HuH-7.5 (cell line): ENCODE measurements around the gene PRLHR.
A peak's percentile ranks its signal among the peaks of the same experiment; 100 is the strongest.

Source experiments
- DNase-seq: peaks from one replicate; pipeline ENCODE4 v3.0.0; 2011; ENCODE audit warnings: low spot score

Gene PRLHR

DNA sequence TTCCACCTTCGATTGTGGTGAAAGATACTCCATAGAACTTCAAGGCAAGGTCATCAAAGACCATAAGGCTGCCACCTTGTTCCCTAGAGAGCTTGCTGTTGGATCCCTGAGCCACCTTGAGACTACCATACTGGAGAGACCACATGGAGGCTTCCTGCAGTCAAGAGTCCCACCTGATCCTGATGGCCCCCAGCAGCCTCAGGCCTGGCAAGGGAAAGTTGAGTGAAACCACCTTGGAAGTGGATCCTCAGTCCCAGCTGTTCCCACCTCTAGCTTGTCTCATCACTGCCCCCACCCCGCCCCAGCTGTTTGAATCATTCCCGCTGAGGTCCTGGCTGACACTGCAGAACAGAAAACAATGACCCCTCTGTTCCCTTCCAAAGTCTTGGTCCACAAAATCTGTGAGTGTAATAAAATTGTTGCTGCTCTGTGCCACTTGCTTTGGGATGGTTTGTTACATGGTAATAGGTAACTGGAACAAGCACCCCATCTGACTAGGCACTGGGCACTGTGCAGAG lies 32.0 kb downstream of the PRLHR start:
- DNase-seq: no peak

DNA sequence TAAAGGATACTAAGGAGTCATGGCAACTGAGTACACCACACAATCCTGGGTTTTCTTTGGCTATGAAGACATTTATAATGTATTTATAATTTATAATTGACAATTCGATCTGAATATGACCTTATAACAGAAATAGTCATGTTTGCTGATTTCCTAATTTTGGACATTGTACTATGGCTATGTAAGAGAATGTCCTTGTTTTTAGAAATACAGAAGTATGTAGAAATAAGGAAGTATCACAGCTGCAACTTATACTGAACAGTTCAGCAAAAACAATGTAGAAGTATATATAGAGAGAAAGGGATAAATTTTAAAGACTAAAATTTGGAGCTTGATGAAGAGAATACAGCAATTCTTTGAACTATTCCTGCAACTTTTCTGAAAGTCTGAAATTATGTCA lies 32.6 kb downstream of the PRLHR start:
- no peak for DNase-seq

DNA sequence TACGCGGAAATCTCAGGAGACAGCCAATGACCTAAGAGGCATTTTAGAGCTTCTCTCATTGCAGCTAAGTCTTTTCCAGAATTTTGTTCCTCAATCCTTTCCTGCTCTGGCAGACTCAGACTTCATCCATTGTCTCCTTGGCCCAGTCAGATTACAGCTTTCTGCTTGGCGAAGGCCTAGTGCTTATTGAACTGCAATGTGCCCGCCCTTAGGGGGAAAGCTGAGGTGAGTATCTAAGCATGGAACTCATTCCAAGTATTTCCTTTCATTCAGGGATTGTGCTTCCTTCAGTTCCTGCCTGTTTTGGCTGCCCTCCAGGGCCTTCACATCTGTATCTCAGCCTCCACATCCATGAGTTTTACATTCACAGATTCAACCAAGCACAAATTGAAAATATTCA lies 37.5 kb downstream of the PRLHR start:
- no peak for DNase-seq

DNA sequence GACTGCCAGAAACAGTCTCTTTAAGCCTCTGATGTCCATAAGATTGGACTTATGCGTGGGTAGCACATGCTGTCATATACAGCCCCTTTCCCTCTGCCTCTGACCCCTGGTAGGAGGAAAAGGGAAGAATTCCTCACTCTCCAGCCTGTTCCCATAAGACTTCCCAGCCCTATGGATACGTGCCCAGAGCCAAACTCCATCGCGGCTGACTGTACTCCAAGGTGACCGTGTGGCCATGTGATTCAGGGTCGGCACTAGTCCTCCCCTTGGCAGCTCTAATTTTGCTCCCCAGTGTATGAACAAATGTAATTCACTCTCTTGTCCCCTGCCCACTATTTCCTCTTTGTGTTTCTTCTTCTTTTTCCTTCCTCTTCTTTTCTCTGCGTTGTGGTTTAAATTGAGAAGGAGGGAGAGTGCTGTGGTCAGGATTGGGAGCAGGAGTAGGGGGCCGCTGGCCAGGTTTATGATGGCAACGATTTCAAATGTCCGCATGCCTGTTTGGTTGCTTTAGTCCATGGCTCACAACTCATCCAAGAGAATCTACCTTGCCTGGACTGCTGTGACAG lies 43.8 kb downstream of the PRLHR start:
- no peak for DNase-seq

DNA sequence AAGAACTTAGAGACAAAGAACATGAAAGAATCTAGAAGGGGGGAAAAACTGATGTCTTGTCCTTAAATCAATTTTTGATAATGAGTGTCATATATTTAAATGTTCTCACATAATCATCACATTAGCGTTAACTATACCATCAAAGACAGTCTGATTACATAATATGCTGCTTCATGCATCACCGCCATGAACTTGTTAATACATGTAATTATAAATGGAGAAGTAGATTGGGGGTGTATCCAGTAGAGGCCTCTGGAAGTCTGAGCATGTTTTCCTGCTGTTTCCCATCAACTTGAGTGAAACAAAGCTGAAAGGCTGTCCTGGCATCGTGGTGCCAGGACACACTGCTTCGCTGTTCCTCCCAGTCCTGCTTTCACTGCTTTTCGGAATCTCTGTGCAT lies 48.2 kb downstream of the PRLHR start:
- no peak for DNase-seq

DNA sequence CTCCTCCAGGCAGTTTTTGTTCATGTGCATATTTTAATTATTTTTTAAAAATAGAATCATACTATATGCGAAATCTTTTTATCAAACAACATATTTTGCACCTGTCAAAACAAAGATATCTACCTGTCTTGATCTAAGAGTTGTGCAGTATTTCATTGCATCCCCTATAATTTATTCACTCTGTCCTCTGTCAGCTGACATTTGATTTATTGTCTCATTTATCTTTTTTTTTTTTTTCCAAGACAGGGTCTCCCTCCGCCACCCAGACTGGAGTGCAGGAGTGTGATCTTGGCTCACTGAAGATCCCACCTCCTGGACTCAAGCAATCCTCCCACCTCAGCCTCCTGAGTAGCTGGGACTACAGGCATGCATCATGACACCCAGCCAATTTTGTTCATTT lies 49.0 kb downstream of the PRLHR start:
- DNase-seq: no peak

DNA sequence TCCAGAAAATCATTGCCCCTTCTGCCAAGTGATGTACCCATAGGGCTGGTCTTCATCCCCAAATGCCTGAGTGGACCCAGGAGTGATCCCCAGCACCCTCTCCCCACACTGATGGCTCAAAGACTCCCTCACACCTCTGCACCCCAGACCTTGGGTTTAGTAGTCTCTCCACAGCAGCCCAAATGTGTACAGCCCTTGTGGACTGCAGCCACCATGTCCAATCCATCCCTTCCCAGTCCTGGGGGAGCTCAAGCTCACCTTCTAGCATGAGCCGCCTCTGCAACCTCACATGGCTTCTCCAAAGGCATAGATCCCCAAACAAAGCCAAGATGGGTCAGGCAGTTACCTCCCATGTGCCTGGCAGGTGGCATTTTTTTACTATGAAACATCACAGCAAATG lies 50.1 kb downstream of the PRLHR start:
- DNase-seq: no peak

DNA sequence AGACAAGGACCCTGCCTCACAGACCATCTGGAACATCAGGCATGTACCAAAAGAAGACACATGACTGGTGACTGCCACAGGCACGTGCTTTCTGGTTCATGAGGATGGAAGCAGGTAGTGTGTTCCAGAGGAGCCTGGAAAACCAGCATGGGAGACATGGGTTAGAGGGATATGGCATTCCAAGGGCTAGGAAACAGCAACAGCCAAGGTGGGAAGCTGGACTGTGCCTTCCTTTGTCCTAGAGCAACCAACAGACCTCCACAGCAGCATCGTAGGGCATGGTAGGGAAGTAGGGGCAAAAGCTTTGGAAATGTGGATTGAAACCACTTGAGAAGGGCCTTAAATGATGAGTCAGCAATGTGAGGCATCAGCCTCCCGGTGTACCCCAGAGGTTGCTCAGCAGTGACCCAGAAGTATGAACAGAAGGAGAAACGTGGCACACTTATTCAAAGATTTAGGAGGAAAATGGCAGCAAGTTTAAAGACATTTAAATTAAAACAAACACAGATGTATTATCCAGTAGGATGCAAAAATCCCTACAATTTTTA lies 51.0 kb downstream of the PRLHR start:
- no peak for DNase-seq

DNA sequence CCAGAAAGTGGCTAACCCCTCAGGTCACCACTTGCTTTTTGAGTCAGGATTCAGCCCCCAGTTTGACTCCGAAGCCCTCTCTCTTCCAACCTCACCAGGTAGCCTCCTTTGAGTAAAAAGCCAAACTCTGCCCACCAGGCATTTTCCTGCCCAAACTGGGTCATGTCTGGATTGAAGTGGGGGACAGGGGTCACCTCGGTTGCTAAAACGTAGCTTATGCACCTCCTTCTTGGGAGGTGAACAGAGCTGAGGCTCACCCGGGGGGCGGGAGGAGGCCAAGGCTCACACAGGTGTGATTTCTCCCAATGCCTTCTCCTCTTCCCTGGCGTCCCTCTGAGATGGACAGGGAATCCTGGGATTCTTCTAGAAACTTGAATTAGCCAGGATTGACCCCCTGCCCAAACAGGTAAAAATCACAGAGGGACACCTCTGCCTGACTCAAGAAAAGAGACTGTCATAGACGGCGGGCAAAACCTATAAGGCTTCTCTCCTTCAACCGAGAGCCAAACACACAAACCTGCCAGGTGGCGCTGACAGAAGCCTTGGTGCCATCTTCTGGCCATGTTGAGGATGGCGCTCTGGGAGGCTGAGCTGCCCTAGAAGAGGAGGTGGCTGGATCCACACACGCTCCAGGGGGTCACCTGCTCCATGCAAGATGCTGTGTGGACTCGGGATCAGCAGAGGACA lies 51.6 kb downstream of the PRLHR start:
- DNase-seq: peak; percentile 16

DNA sequence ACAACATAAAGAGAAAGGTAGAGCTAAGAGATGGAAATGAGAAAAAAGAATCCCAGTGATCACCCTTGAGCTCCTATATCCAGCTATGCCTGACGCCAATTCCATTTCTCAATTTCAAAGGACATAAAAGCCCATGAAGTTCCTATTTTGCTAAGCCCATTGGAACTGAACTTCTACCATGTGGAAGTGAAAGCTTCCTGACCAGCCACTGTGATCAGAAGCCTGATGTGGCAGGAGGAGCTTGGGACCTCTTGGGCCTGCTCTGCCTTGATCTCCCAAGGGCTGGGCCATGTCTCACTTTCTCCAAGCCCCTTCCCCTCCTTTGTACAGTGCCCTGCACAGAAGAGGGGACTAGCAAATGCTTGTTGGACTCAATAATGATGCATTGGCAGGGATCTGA lies 52.7 kb downstream of the PRLHR start:
- no peak for DNase-seq

DNA sequence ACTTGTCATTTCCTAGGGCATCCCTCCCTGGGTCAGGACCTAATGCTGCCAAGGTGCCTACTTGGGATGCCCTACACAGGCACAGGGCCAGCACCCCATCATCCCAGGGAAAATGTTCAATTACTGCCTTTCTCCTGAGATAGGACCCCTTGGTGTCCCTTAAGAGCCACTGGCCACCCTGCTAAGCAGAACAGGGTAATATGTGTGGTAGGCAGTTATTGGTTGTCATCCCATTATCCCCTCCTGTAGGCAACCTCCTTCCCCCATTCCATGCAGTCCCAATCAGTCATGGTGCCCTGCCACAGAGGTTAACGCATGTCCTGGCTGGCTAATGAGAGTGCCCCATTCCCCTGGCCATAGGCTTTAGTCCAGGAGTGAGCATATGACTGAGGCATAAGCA lies 53.2 kb downstream of the PRLHR start:
- DNase-seq: no peak

DNA sequence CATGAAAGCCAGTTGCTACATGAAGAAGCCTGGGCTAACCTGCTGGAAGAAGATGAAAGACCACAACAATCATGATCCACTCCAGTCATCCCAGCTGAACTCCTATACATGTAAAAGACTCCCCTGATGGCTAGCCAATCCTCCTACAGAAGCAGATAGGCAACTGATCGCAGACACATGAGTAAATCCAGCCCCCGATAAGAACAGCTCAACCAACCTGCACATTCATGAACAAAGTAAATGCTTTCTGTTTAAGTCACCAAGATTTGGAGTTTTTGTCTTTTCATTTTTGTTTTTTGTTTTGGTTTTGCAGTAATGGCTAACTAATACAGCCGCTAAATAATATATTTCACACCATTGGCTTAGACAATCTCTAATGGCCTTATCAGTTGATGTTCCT lies 53.7 kb downstream of the PRLHR start:
- DNase-seq: no peak
